NCI-H187 (cell line): ENCODE data around the gene OR9Q1.
"Not testable (repeated sequence)": the region's sequence is repeated elsewhere in the genome, so short reads cannot be mapped to it uniquely, and the experiment has no call there.

Experiments used
- DNase-seq, 2 experiments: peaks; one replicate each; lab custom pipeline; 2025; lab: John Stamatoyannopoulos, UW

Gene OR9Q1, protein sequence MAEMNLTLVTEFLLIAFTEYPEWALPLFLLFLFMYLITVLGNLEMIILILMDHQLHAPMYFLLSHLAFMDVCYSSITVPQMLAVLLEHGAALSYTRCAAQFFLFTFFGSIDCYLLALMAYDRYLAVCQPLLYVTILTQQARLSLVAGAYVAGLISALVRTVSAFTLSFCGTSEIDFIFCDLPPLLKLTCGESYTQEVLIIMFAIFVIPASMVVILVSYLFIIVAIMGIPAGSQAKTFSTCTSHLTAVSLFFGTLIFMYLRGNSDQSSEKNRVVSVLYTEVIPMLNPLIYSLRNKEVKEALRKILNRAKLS

DNA sequence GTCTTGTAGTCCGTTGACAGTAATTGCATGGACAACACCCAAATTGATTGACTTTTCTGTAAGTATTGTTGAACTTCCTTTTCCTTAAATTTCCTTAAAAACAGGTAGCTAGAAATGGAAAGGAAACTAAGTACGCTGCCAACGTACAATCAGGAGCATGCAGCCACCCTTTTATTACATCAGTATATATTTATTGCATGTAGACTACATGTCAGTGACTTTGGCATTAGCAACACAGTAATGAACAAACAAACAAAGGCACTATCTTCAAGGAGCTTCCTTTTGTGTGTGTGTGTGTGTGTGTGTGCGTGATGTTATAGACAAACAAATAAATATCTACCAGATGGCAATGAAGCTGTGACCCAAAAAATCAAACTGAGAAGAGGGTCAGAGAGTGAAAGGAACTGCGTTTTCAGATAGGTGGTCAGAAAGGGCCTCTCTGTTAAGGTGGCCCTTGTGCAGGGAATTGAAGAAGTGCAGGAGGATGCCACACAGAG lies at the start of gene OR9Q1:
OR9Q1 (plus strand) TSS at position 447 of the 497 bp plus-strand sequence. CDS start 155,564 bp downstream, outside the sequence.
- DNase-seq = no peak

GRCh38 chr11:57974132-57974531 lies 49.5 kb upstream of the OR9Q1 start:
- no peak for DNase-seq

- no peak for DNase-seq
Measured at GRCh38 chr11:57974848-57975601, 48.7 kb upstream of the OR9Q1 start.

GRCh38 chr11:57977709-57978108 lies 46.0 kb upstream of the OR9Q1 start:
- DNase-seq = no peak

GRCh38 chr11:57978686-57979531 lies 44.8 kb upstream of the OR9Q1 start:
- DNase-seq = no peak

DNA sequence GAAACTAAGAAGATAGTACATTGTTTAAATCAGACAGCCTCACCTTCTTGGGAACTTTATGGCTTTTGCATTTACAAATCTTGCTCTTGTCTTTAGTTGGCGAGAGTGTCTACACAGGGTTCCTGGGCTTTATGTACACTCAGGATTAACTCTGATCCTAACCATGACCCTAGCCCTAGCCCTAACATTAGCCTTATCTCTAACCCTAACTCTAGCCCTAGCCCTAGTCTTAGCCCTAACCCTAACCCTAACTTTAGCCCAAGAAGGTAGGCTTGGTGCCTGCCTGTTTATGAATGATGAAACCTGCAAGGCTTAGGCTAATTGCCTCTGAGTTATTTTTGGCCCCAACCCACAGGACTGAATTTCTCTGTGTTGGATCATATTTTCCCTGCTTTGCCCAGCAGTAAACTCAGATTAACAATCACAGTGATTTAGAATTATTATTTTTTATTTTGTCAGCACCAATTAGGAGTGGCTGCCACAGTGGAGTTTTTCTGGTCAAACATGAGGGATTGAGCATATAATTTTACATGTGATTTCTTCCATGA lies 44.1 kb upstream of the OR9Q1 start:
- DNase-seq = no peak

GRCh38 chr11:57980201-57980600 lies 43.5 kb upstream of the OR9Q1 start:
- DNase-seq = no peak

DNA sequence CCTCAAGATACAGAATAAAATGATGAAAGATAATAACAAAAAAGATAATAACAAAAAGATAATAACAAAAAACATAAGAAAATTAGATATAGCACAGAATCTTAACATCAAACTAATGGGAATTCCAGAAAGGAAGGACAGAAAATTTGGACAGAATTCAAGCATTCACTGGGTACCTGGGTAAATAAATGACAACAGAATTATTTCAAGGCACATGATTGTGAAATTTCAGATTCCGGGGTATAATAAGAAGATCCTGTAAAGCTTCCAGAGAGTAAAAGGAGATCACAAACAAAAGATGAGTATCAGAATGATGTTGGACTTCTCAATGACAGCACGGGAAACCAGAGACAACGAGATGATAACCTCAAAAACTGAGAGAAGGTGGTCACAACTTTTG lies 42.1 kb upstream of the OR9Q1 start:
- no peak for DNase-seq

- peak in 1 of 2 experiments; percentile 4 for DNase-seq
Measured at GRCh38 chr11:57982776-57983175, 40.9 kb upstream of the OR9Q1 start.

DNA sequence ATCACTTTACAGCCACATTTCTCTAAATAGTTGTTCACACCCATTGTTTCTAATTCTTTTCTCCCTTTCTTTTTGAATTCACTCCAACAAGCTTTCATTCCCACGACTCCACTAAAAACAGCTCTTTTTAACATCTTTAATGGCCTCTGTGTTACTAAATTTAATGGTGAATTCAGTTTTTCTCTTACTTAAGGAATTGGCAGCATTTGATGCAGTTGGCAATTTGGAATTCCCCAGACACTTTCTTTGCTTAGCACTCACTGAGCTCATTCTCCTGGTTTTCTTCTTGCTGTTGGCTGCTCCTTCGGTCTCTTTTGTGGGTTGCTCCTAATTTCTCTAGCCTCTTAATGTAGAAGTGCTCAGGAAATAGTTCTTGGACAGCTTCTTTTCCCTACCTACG lies 40.5 kb upstream of the OR9Q1 start:
- DNase-seq = no peak

GRCh38 chr11:57999523-57999922 lies 24.2 kb upstream of the OR9Q1 start:
- DNase-seq = not testable (repeated sequence)

- not testable (repeated sequence) for DNase-seq
Measured at GRCh38 chr11:58000021-58000420, 23.7 kb upstream of the OR9Q1 start.

- DNase-seq = no peak
Measured at GRCh38 chr11:58000699-58001098, 23.0 kb upstream of the OR9Q1 start.

DNA sequence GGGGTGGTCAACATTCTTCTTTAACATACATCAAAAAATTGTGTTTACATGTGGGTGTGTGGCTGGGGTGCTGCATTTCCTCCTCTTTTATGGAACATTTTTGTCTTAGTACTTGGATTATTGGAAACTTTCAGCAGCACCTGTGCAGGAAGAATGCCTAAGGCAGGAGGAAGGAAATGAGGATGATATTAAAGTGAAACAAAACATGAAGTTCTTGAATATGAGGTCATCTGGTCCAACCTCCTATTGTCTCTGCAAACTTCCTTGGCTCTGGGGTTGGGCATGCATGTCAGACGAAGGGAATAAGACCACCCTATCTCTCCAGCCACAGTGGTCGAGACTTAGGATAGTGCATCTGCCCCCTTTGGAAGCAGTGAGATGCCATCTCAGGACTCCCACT lies 20.6 kb upstream of the OR9Q1 start:
- DNase-seq = no peak

- no peak for DNase-seq
Measured at GRCh38 chr11:58003591-58003990, 20.1 kb upstream of the OR9Q1 start.

- no peak for DNase-seq
Measured at GRCh38 chr11:58004664-58005063, 19.0 kb upstream of the OR9Q1 start.

DNA sequence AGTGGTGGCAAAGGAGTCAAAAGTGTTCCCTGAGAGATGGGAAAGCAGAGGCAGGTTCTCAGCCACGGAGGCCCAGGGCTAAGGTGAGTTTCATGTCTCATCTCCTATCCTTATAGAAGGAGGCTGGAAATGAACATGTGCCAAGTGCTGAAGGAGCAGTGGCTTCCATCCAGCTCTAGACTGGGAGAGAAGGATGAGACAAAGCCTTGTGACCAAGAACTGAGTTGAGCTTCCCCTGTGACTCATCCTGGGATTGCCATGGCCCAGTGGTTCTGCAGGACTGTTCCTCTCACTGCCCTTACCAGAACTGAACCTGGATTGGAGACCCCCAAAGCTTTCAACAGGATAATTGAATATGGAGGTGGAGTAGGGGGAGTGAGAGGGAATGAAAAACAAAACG lies 16.7 kb upstream of the OR9Q1 start:
- DNase-seq = no peak

DNA sequence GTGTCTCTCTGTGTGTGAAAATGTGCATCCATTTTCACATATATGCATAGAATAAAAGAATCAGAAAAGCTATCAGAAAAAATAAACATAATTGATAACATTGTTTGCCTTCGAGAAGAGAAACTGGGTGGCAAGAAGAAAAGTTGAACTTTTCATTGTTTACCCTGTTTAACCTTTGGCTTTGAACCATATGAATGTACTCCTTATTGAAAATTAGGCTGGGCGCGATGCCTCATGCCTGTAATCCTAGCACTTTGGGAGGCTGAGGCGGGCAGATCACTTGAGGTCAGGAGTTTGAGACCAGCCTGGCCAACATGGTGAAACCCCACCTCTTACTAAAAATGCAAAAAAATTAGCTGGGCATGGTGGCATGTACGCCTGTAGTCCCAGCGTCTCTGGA lies 11.9 kb upstream of the OR9Q1 start:
- DNase-seq = no peak

GRCh38 chr11:58024601-58025091 lies 965 bp downstream of the OR9Q1 start:
- DNase-seq = no peak

- no peak for DNase-seq
Measured at GRCh38 chr11:58027341-58027740, 3.7 kb downstream of the OR9Q1 start.

GRCh38 chr11:58028687-58029411 lies 5.2 kb downstream of the OR9Q1 start:
- no peak for DNase-seq
